ES-I3 (cell line): ENCODE data around the gene PHOSPHO1.

Experiments used
- H3K36me3 ChIP-seq: 2 replicates; pipeline ENCODE4 v1.6.1; 2013; ENCODE audit warnings: mild to moderate bottlenecking, low read length, control low read depth, moderate library complexity; ENCODE audit not compliant: insufficient read depth
- H3K4me1 ChIP-seq: 2 replicates; pipeline ENCODE4 v1.6.1; 2013; ENCODE audit warnings: mild to moderate bottlenecking, control low read depth, low read length; ENCODE audit not compliant: insufficient read depth
- H3K9ac ChIP-seq: 2 replicates; pipeline ENCODE4 v1.6.1; 2013; ENCODE audit warnings: low read depth, mild to moderate bottlenecking, low read length, moderate library complexity
- H3K9me3 ChIP-seq: 2 replicates; pipeline ENCODE4 v1.6.1; 2013; ENCODE audit warnings: mild to moderate bottlenecking, low read length, moderate library complexity; ENCODE audit not compliant: control insufficient read depth, insufficient read depth

PHOSPHO1 gene

GRCh38 chr17:49234509-49235080 is 4.0 kb upstream of the PHOSPHO1 start:
- Histone ChIP-seq H3K9me3 (no peaks in the 10 kb centered on the region), H3K4me1 (peaks cover 26% of the 10 kb centered on the region; the same call in 1 of the 2 replicates), H3K36me3 (no peaks in the 10 kb centered on the region), H3K9ac (no peak overlapping the region)

- Histone ChIP-seq H3K36me3 (no peaks in the 10 kb centered on the region), H3K9ac (peak overlapping the region; percentile 64; the same call in 1 of the 2 replicates), H3K9me3 (no peaks in the 10 kb centered on the region)
Observed at GRCh38 chr17:49231563-49231894, 942 bp upstream of the PHOSPHO1 start.

DNA sequence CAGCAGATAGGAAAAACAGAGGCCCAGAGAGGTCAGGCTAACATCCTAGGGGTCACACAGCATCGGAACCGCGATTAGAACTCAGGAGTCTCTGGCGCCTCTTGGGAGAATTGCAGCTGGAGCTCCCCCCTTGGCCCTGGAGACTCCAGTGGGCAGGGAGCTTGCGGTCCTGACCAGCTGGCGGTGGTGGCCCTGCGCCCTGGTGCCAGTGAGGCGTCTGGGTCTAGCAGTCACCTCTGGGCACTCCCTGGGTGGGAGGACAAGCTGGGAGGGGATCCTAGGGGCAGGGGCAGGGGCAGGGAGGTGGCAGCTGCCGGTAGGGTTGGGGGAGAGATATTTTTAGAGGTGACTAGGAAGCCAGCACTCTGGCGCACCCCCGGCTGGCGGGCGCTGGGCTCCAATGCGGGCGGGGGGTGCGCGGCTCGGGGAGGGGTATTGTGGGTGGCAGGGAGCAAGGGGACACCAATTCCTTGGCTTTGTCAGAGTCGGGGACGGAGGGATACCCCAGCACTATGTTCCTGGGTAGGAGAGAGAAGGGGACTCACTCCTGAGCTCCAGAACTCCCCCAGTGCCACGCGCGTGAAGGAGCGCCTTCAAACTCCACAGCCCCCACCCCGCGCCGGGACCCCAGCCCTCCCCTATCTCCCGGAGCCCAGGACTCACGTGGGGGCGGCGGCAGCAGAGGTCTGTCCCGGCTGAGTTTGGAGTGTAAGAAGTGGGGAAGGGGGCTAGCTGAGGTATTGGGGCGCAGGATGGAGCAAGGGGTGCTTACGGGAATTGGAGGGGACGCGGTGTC is 584 bp downstream of the PHOSPHO1 start:
- Histone ChIP-seq H3K9ac (peak overlapping the region; percentile 64), H3K4me1 (peaks cover 19% of the 10 kb centered on the region; the same call in 1 of the 2 replicates), H3K9me3 (no peaks in the 10 kb centered on the region), H3K36me3 (no peaks in the 10 kb centered on the region)

More at GRCh38 chr17:49231563-49231894, 942 bp upstream of the PHOSPHO1 start:
- H3K4me1 ChIP-seq, result peaks cover 24% of the 10 kb centered on the region; the same call in 1 of the 2 replicates

DNA sequence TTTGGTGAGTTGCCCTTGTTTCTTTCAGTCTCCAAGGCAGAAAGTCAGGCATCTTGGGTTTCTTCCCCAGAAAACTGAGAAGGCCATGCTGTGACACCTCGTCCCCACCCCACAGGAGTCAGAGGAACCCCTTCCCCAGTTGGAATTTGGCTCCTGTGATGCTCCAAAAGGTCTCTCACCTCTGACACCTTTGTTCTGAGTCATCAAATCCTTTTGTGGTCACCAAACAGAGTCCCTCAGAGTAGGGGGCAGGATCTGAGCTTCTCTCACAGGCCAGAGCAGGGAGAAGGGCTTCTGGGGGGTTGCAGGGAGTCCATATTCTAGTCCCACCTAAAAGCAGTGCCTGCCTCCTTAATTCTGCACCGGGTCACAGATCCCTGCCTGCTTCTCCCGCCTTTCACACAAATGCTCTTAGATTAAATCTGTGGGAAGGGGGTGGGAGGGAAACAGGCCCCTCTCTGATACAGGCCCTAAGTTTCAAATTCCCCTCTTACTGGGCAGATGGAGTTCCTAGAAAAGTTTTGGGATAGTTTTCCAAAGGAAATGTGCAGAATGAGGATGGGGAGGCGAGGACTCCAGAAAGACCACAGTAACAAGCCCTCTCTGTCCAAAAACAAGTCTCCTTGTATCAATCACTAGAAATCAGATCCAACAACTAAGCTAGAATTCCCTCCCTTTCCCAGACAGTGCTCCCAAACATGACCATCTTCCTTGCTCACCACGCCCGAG is 1.3 kb downstream of the PHOSPHO1 start:
- H3K9me3 ChIP-seq, result no peaks in the 10 kb centered on the region
- H3K9ac ChIP-seq, result no peak overlapping the region; the same call in 1 of the 2 replicates
- peaks cover 13% of the 10 kb centered on the region; the same call in 1 of the 2 replicates for H3K4me1 ChIP-seq
- H3K36me3 ChIP-seq, result no peaks in the 10 kb centered on the region

DNA sequence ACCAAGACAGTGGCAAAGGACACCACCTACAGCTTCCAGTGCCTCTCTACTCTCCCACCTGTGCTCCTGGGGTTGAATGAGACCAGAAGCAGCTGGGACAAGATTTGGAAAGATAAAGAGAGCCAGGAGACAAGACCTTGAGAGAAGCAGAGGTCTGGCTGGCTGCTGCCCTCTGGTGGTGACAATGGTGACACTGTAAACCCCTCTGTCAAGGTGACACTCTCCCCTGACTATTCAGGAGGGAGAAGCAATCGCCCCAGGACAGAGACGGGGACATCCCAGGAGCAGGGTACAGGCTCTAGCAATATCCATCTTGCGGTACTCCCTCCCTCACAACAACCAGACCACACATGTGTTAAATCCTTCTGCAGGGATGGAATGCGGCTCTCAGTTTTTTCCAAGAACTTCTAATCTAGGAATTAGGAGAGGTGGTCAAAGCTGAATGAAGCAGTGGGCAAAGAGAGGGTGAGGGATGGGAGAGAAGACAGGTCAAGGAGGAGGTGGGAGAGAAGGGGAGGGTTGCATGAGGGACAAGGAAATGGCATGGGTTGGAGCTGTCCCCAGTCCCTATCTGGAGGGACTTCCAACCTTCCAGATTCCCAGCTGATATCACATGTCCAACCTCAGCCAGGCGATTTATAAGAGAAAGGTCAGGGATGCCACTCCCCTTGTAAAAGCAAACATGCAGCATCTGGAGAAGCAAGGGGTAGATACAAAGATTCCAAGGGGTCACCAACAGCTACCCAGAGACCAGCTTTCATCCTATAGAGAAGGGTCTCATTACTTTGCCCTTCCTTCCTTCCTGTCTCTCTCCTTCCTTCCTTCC is 2.9 kb downstream of the PHOSPHO1 start:
- Histone ChIP-seq H3K9ac (no peak overlapping the region), H3K9me3 (no peaks in the 10 kb centered on the region), H3K4me1 (peaks cover 7% of the 10 kb centered on the region; the same call in 1 of the 2 replicates), H3K36me3 (no peaks in the 10 kb centered on the region)

GRCh38 chr17:49226771-49227435 is 3.7 kb downstream of the PHOSPHO1 start:
- Histone ChIP-seq H3K9me3 (no peaks in the 10 kb centered on the region), H3K9ac (no peak overlapping the region), H3K4me1 (peaks cover 7% of the 10 kb centered on the region; the same call in 1 of the 2 replicates), H3K36me3 (no peaks in the 10 kb centered on the region)

DNA sequence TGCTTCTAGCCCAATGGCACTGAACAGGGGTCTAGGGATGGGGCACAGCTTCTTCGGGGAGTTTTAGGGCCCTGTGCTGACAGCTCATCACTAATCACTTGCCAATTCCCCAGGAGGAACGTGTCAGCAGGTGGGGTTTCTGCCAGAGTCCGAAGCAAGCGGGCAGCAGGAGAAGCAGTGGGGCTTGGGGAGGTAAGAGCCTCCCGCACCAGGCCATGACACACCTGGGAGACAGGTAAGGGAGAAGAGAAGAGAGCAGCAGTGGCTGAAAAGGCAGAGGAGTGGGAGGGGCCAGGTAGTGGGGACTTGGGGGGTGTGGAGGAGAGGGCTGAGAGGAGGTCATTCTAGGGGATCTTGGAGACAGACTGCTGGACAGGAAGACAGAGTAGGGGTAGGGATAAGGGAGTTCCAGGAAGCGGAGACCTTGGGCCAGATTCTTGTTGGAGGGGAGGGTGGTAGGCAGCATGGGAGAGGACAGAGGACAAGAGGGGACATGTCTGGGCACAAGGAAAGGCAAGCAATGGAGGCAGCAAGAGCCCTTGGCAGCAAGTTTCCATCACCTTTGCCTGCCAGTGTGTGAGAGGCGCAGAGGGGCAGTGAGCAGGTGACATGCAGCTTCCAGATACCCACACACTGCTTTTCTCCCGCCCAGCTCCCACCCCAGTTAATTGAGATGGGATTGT is 4.9 kb downstream of the PHOSPHO1 start:
- Histone ChIP-seq H3K9ac (no peak overlapping the region), H3K36me3 (no peaks in the 10 kb centered on the region), H3K4me1 (peaks cover 7% of the 10 kb centered on the region; the same call in 1 of the 2 replicates), H3K9me3 (no peaks in the 10 kb centered on the region)

GRCh38 chr17:49224997-49225337 is 5.6 kb downstream of the PHOSPHO1 start:
- Histone ChIP-seq H3K4me1 (peaks cover 7% of the 10 kb centered on the region; the same call in 1 of the 2 replicates), H3K36me3 (no peaks in the 10 kb centered on the region), H3K9ac (peak overlapping the region; percentile 52; the same call in 1 of the 2 replicates), H3K9me3 (no peaks in the 10 kb centered on the region)

- no peaks in the 10 kb centered on the region for H3K9me3 ChIP-seq
- H3K4me1 ChIP-seq, result peaks cover 7% of the 10 kb centered on the region; the same call in 1 of the 2 replicates
- H3K36me3 ChIP-seq, result no peaks in the 10 kb centered on the region
- H3K9ac ChIP-seq, result peak overlapping the region; percentile 52
Observed at GRCh38 chr17:49224198-49224996, 6.2 kb downstream of the PHOSPHO1 start.

GRCh38 chr17:49223517-49224197 is 6.9 kb downstream of the PHOSPHO1 start:
- Histone ChIP-seq H3K9ac (peak overlapping the region; percentile 52), H3K9me3 (no peaks in the 10 kb centered on the region), H3K4me1 (peaks cover 7% of the 10 kb centered on the region; the same call in 1 of the 2 replicates), H3K36me3 (no peaks in the 10 kb centered on the region)

GRCh38 chr17:49223168-49223516 is 7.4 kb downstream of the PHOSPHO1 start:
- H3K9ac ChIP-seq, result peak overlapping the region; percentile 52; the same call in 1 of the 2 replicates
- H3K4me1 ChIP-seq, result peaks cover 9% of the 10 kb centered on the region
- no peaks in the 10 kb centered on the region for H3K9me3 ChIP-seq
- H3K36me3 ChIP-seq, result no peaks in the 10 kb centered on the region

GRCh38 chr17:49219987-49220386 is 10.6 kb downstream of the PHOSPHO1 start:
- Histone ChIP-seq H3K9me3 (no peaks in the 10 kb centered on the region), H3K9ac (no peak overlapping the region), H3K36me3 (no peaks in the 10 kb centered on the region), H3K4me1 (peaks cover 10% of the 10 kb centered on the region)
